Omental fat pad (tissue), 4 donors: ENCODE data around the gene HAUS8. TPM values are rescaled to one million over a fixed set of nuclear protein-coding genes. Genes with fewer than 3 reads are reported as not detected.

Source experiments
- ATAC-seq: fragments of 150-250 bp; one replicate; pipeline ENCODE4 v1.9.1; 2016; ENCODE audit warnings: mild to moderate bottlenecking, moderate library complexity; ENCODE audit not compliant: low FRiP score
- DNase-seq: peaks from one replicate; pipeline ENCODE4 v3.0.0-alpha.2; 2019; ENCODE audit warnings: low spot score
- CTCF ChIP-seq, 3 donors: fragments of 450-650 bp; IDR thresholded peaks; one replicate each; pipeline ENCODE4 v1.5.1; 2016 to 2017; ENCODE audit warnings: antibody characterized with exemption in 3 of 3, mild to moderate bottlenecking in 3 of 3, moderate library complexity in 2 of 3
- total RNA-seq, 4 donors: library from RNA; depleted of rRNA; stranded (reverse); fragments of >200 nt; gene quantifications; one replicate each; pipeline ENCODE4 v1.1.0, GENCODE V29; 2016

Gene HAUS8
- total RNA-seq, 4 donors from 2014 or later: 4.0 to 7.3 (median 6.1) TPM

DNA sequence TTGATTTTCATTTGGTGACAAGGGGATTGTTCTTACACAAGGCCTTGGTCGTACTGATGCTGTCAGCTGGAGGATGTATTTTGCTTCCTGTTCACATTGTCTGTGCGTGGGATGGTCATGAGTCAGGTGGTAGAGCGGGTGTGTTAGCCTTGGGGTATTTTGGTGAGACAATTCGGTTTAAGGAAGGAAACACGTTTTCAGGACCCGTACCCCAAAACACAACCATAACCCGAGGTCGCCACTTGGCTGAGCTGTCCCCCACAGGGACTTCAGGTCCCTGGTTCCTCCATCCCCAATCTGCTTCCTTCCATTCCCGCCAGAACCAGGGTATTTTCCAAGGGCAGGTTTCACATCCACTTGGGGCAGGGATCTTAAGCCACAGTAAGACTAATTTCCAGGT, 15.3 kb upstream of the HAUS8 start:
- TF ChIP-seq CTCF (IDR thresholded peaks at IDR 0.05): no peak
- ATAC-seq: no peak

GRCh38 chr19:17088552-17088951, 13.3 kb upstream of the HAUS8 start:
- no peak for TF ChIP-seq CTCF (IDR thresholded peaks at IDR 0.05)
- no peak for ATAC-seq
- no peak for DNase-seq

More for the DNA sequence above, 15.3 kb upstream of the HAUS8 start:
- no peak for DNase-seq

- DNase-seq: no peak
- no peak for ATAC-seq
- TF ChIP-seq CTCF (IDR thresholded peaks at IDR 0.05): no peak
These were observed 11.6 kb upstream of the HAUS8 start for GRCh38 chr19:17086834-17087233.

DNA sequence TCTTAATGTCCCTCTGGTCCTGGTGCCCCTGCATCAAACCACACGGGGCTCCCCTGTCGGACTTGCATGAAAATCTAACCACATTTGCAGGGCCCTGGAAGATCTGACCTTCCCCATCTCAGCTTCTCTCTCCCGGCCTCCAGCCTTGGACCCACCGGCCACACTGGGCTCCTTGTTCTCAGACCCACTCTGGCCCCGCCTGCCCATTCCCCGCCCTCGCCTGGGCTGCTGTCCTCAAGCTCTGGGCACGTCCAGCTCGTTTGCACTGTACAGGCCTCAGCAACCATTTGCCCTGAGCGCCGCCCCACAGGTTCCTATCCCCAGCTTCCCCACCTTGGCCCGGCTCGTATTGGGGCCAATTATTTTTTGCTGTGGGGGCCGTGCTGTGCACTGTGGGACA, 10.9 kb upstream of the HAUS8 start:
- ATAC-seq (no peak), DNase-seq (no peak)
- no peak for TF ChIP-seq CTCF (IDR thresholded peaks at IDR 0.05)

GRCh38 chr19:17081672-17082630, 6.7 kb upstream of the HAUS8 start:
- DNase-seq (no peak), ATAC-seq (no peak)
- no peak for TF ChIP-seq CTCF (IDR thresholded peaks at IDR 0.05)

- no peak for TF ChIP-seq CTCF (IDR thresholded peaks at IDR 0.05)
- DNase-seq (no peak), ATAC-seq (no peak)
These were observed 5.2 kb upstream of the HAUS8 start for GRCh38 chr19:17080440-17080801.
